Astrocyte (in vitro differentiated cells and primary cell): ENCODE results near the gene THPO. TPM values are rescaled to one million over a fixed set of nuclear protein-coding genes. Genes with fewer than 3 reads are reported as not detected.

ENCODE experiments used
- DNase-seq: peaks from one replicate; pipeline ENCODE4 v3.0.0-alpha.2; 2010; ENCODE audit warnings: low read depth
- FAIRE-seq: peaks from 2 replicates; lab custom pipeline; 2011; peaks lifted over from hg19 to GRCh38; lab: Jason Lieb, UNC
- H2AFZ ChIP-seq: 2 replicates; pipeline ENCODE4 v1.6.0; 2012; ENCODE audit warnings: low read depth, low read length, inconsistent platforms
- H3K27ac ChIP-seq: 2 replicates; pipeline ENCODE4 v1.5.1; 2011; ENCODE audit warnings: low read depth, low read length, inconsistent platforms
- H3K27me3 ChIP-seq: 2 replicates; pipeline ENCODE4 v1.6.0; 2011; ENCODE audit warnings: low read length, inconsistent platforms; ENCODE audit not compliant: insufficient read depth
- H3K36me3 ChIP-seq: 2 replicates; pipeline ENCODE4 v1.5.1; 2011; ENCODE audit warnings: low read length, inconsistent platforms; ENCODE audit not compliant: insufficient read depth
- H3K4me1 ChIP-seq: 2 replicates; pipeline ENCODE4 v1.5.1; 2011; ENCODE audit warnings: low read length, inconsistent platforms; ENCODE audit not compliant: insufficient read depth
- H3K4me2 ChIP-seq: 2 replicates; pipeline ENCODE4 v1.6.0; 2012; ENCODE audit warnings: low read length, inconsistent platforms
- H3K4me3 ChIP-seq: 2 replicates; pipeline ENCODE4 v1.5.1; 2011; ENCODE audit warnings: low read depth, mild to moderate bottlenecking, low read length, inconsistent platforms; ENCODE audit not compliant: insufficient read depth
- H3K79me2 ChIP-seq: 2 replicates; pipeline ENCODE4 v1.6.0; 2012; ENCODE audit warnings: mild to moderate bottlenecking, low read length, inconsistent platforms; ENCODE audit not compliant: insufficient read depth
- H3K9ac ChIP-seq: 2 replicates; pipeline ENCODE4 v1.6.0; 2012; ENCODE audit warnings: mild to moderate bottlenecking, low read length, inconsistent platforms
- H3K9me3 ChIP-seq: 2 replicates; pipeline ENCODE4 v1.5.1; 2012; ENCODE audit warnings: low read depth, mild to moderate bottlenecking, low read length, inconsistent platforms; ENCODE audit not compliant: insufficient read depth
- H4K20me1 ChIP-seq: 2 replicates; pipeline ENCODE4 v1.6.0; 2012; ENCODE audit warnings: low read length, inconsistent platforms; ENCODE audit not compliant: insufficient read depth
- H3K27ac Mint-ChIP-seq: one replicate; pipeline ENCODE4 v1.8.0; 2021; ENCODE audit warnings: mild to moderate bottlenecking, mixed read lengths; ENCODE audit not compliant: unreplicated experiment
- H3K27me3 Mint-ChIP-seq: one replicate; pipeline ENCODE4 v1.8.0; 2021; ENCODE audit warnings: low read depth, mixed read lengths; ENCODE audit not compliant: unreplicated experiment
- H3K36me3 Mint-ChIP-seq: one replicate; pipeline ENCODE4 v1.8.0; 2021; ENCODE audit warnings: low read depth, mixed read lengths; ENCODE audit not compliant: unreplicated experiment
- H3K4me1 Mint-ChIP-seq: one replicate; pipeline ENCODE4 v1.8.0; 2021; ENCODE audit warnings: low read depth, mixed read lengths; ENCODE audit not compliant: unreplicated experiment
- H3K4me3 Mint-ChIP-seq: one replicate; pipeline ENCODE4 v1.8.0; 2021; ENCODE audit warnings: mild to moderate bottlenecking, moderate library complexity, mixed read lengths; ENCODE audit not compliant: unreplicated experiment
- H3K9me3 Mint-ChIP-seq: one replicate; pipeline ENCODE4 v1.8.0; 2021; ENCODE audit warnings: mild to moderate bottlenecking, mixed read lengths; ENCODE audit not compliant: unreplicated experiment
- CTCF ChIP-seq: IDR thresholded peaks from 2 replicates; pipeline ENCODE4 v1.5.1; 2011; ENCODE audit warnings: low read depth, mild to moderate bottlenecking, inconsistent platforms, low read length, moderate library complexity; ENCODE audit not compliant: insufficient read depth
- EZH2 ChIP-seq: IDR thresholded peaks from 2 replicates; pipeline ENCODE4 v1.6.1; 2012; ENCODE audit warnings: mild to moderate bottlenecking, low read length, inconsistent platforms; ENCODE audit not compliant: insufficient read depth
- total RNA-seq: library from RNA; stranded (reverse); gene quantifications from 2 replicates; pipeline ENCODE4 v1.2.1, GENCODE V29; 2021

The THPO gene
- total RNA-seq, 1 donor from 2014 or later: 0.25 TPM

- Histone ChIP-seq H3K9ac (no peak overlapping the region), H3K4me1 (peaks cover under 1% of the 10 kb centered on the region), H3K27me3 (no peaks in the 10 kb centered on the region), H3K4me3 (no peak overlapping the region), H3K4me2 (no peak overlapping the region), H3K36me3 (peaks cover 88% of the 10 kb centered on the region), H3K79me2 (peaks cover 93% of the 10 kb centered on the region), H4K20me1 (peaks cover 98% of the 10 kb centered on the region), H3K27ac (no peak overlapping the region), H2AFZ (no peak overlapping the region), H3K9me3 (no peaks in the 10 kb centered on the region)
- Mint-ChIP-seq H3K27me3 (no peaks in the 10 kb centered on the region), H3K4me3 (no peak overlapping the region), H3K9me3 (no peaks in the 10 kb centered on the region), H3K4me1 (peaks cover 5% of the 10 kb centered on the region), H3K27ac (no peak overlapping the region), H3K36me3 (peaks cover 59% of the 10 kb centered on the region)
- DNase-seq: no peak
- TF ChIP-seq CTCF: no peak
- no peak for TF ChIP-seq EZH2
- FAIRE-seq: no peak
Observed at GRCh38 chr3:184325715-184326369, 52.2 kb downstream of the THPO start.

GRCh38 chr3:184325269-184325668 lies 52.7 kb downstream of the THPO start:
- no peak overlapping the region for H3K4me3 Mint-ChIP-seq
- TF ChIP-seq CTCF: no peak
- peaks cover 62% of the 10 kb centered on the region for H3K36me3 Mint-ChIP-seq
- peaks cover 96% of the 10 kb centered on the region for H3K79me2 ChIP-seq
- H3K4me1 ChIP-seq: peaks cover 7% of the 10 kb centered on the region
- H3K9ac ChIP-seq: no peak overlapping the region
- no peak for FAIRE-seq
- no peaks in the 10 kb centered on the region for H3K27me3 Mint-ChIP-seq
- peaks cover 92% of the 10 kb centered on the region for H3K36me3 ChIP-seq
- DNase-seq: no peak
- peaks cover 4% of the 10 kb centered on the region for H3K4me1 Mint-ChIP-seq
- H3K27ac ChIP-seq: no peak overlapping the region
- no peak overlapping the region for H3K4me2 ChIP-seq
- no peaks in the 10 kb centered on the region for H3K9me3 Mint-ChIP-seq
- H3K4me3 ChIP-seq: no peak overlapping the region
- H3K27me3 ChIP-seq: no peaks in the 10 kb centered on the region
- peaks cover 99% of the 10 kb centered on the region for H4K20me1 ChIP-seq
- H3K27ac Mint-ChIP-seq: peak overlapping the region; percentile 38
- H3K9me3 ChIP-seq: no peaks in the 10 kb centered on the region
- no peak overlapping the region for H2AFZ ChIP-seq

GRCh38 chr3:184323696-184324095 lies 54.3 kb downstream of the THPO start:
- Histone ChIP-seq H3K79me2 (peaks cover 98% of the 10 kb centered on the region), H3K27ac (no peak overlapping the region), H3K4me3 (no peak overlapping the region), H3K4me2 (no peak overlapping the region), H3K27me3 (no peaks in the 10 kb centered on the region), H2AFZ (no peak overlapping the region), H3K36me3 (peaks cover 81% of the 10 kb centered on the region), H3K4me1 (peaks cover 20% of the 10 kb centered on the region), H3K9me3 (no peaks in the 10 kb centered on the region), H3K9ac (no peak overlapping the region), H4K20me1 (peaks cover 99% of the 10 kb centered on the region)
- Mint-ChIP-seq H3K4me3 (no peak overlapping the region), H3K27ac (peak overlapping the region; percentile 67), H3K4me1 (peaks cover 10% of the 10 kb centered on the region), H3K27me3 (no peaks in the 10 kb centered on the region), H3K9me3 (no peaks in the 10 kb centered on the region), H3K36me3 (peaks cover 55% of the 10 kb centered on the region)
- TF ChIP-seq EZH2 (no peak), CTCF (no peak)
- DNase-seq (no peak), FAIRE-seq (no peak)
